GM11168 (cell line): Measurements from ENCODE around the gene FSCN2.

Experiments
- in situ Hi-C: fragments of 300-500 bp; cut with MboI; formaldehyde crosslinking; loops from one replicate; pipeline ENCODE4 v1.12.0; 2022; ENCODE audit warnings: low sequenced_read_pairs; ENCODE audit not compliant: unreplicated experiment

Gene FSCN2, protein sequence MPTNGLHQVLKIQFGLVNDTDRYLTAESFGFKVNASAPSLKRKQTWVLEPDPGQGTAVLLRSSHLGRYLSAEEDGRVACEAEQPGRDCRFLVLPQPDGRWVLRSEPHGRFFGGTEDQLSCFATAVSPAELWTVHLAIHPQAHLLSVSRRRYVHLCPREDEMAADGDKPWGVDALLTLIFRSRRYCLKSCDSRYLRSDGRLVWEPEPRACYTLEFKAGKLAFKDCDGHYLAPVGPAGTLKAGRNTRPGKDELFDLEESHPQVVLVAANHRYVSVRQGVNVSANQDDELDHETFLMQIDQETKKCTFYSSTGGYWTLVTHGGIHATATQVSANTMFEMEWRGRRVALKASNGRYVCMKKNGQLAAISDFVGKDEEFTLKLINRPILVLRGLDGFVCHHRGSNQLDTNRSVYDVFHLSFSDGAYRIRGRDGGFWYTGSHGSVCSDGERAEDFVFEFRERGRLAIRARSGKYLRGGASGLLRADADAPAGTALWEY

DNA sequence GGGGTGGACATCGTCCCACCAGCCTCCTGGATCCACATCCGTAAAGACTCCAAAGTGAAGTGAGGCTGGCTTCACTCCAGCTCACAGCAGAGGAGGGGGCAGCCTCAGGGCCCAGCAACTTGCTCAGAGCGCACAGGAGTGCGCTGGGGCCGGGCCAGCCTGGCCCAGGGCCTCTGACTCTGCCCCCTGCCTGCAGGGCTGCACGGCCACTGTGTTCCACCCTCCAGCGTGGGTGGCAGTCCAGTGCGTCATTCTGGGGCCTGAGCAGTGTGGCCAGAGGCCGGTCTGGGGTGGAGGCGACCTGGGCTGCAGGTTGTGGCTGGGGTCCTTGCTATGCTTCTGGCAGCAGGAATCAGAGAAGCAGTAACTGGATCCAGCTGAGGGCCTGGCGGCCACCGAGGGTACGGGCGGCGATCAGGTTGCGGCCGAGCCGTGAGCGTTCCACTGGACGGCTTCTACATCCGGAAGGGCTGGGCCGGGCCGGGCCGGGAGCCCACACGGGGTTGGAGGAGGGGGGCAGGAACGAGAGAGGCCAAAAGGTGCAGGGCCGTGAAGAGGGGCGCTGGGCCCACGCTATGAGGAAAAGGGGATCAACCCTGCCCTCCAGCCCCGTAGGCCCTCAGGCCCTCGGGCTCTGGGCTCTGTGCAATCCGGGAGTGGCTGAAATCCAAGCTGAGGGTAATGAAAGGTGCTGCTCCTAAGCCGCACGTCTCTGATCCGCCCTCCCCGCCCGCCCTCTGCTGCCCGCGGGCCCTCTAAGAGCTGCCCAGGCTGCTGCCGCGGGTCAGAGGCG lies at the start of gene FSCN2:
FSCN2 (plus strand) TSS at position 787 of the 793 bp plus-strand sequence. CDS start 155 bp downstream, outside the sequence.
- in situ Hi-C loops: no loop called here

DNA sequence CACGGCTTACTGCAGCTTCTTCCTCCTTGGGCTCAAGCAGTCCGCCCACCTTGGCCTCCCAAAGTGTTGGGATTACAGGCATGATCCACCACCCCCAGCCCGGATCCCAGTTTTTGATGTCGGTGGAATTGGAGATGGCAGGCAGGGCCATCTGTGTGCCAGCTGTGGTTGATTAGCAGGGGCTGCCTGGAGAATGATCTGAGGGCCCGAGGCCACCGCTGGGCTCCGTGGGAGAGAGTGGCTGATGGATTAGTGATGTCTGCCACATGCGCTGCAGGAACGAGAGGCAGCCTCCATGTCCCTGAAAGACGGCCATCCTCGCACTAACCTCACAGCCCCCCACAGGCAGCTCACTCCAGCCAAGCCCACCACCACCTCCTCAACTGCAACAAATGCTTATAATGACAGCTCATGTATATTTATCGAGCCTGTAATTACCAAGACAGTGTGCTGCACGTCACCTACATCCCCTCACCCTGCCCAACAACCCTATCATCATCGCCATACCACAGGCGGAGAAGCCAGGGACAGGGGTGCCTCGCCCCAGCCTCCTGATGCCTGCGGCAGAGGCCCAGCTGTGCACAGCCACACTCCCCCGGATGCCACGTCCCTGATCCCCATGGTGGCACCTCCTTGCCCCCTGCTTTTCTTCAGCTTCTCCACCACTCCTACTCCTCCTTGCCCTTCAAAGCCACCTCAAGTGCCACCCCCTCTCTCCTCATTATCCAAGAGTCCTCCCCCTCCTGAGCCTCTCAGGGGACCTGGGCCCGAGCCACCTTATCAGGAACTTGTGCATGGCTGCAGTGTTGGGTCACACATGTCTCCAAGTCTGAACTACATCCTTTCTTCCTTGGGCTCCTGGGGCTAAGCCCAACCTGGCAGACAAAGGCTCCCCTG lies 48.8 kb upstream of the FSCN2 start:
- in situ Hi-C loops: loop anchor here (25.0 kb wide), 2 partner anchors 192 to 342 kb away; partner anchors contain the start of gene SLC38A10

- in situ Hi-C loops: loop anchor here (25.0 kb wide), 2 partner anchors 193 to 343 kb away; partner anchors contain the start of gene SLC38A10
Observed at GRCh38 chr17:81480140-81481072, 47.8 kb upstream of the FSCN2 start.

DNA sequence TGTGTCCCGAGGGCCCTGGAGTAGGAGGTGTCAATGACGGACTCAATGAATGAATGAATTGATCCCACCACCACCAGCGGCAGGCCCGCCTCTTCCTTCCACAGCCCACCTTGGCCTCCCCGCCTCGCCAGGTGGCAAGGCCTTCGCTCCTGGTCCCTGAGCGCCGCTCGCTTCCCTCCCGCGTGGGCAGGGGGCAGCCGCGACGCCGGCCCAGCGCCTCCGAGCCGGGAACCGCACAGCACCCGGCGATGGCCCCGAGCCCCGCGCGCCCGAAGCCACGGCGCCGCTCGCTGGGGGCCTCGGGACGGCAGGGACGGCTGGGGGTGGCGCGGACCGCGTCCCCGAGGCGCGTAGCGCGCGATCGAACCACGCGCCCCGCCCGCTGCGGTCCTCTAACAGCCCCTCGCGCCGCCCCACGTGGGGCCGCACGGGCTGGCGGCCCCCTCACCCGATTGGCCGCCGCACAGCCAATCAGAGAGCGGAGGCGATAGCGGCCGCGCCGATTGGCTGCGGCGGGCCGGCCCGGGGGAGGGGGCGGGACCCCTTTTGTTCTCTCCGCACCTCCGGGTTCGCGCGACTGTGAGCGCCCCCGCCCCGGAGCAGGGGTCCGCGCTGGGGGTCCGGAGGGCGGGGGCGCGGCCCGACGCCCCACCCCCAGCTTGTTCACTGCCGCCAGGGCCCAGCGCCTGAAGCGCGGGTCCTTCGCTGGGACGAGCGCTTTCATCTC lies 46.9 kb upstream of the FSCN2 start:
- in situ Hi-C loops: loop anchor here (25.0 kb wide), 2 partner anchors 194 to 344 kb away; partner anchors contain the start of gene SLC38A10

DNA sequence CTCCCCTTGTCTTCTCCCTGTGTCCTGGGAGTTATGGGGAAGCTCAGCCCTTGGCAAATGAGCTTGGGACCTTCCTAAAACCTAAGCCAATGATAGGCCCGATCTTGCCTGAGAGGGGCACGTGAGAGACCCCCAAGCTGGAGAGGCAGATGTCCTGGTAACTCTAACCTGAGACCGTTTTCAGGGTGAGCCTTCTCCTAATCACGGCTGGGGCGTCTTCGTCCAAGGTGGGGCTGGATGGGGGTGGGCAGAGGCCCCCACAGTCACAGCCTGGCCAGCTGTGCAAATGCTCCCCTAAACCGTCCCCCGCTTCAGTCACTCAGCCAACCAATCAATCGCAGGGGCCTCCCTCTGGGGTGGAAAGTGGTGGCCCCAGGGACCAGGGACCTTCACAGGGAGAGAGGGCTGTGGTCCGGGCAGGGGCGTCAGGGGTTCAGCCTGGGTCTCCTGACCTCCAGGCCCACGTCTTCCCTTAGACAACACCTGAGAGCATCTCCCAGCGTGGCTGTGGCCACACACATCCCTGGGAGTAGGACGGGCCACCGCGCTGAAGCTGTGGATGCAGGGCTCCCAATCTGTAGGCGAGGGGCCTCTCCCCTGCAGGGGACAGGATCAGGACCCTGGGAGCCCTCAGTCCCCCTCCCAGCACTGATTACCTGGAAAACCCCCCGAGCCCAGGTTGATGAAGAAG lies 46.2 kb upstream of the FSCN2 start:
- in situ Hi-C loops: loop anchor here (25.0 kb wide), 2 partner anchors 195 to 345 kb away; partner anchors contain the start of gene SLC38A10

- in situ Hi-C loops: loop anchor here (25.0 kb wide), 2 partner anchors 195 to 345 kb away; partner anchors contain the start of gene SLC38A10
Observed at GRCh38 chr17:81482673-81483072, 45.5 kb upstream of the FSCN2 start.

DNA sequence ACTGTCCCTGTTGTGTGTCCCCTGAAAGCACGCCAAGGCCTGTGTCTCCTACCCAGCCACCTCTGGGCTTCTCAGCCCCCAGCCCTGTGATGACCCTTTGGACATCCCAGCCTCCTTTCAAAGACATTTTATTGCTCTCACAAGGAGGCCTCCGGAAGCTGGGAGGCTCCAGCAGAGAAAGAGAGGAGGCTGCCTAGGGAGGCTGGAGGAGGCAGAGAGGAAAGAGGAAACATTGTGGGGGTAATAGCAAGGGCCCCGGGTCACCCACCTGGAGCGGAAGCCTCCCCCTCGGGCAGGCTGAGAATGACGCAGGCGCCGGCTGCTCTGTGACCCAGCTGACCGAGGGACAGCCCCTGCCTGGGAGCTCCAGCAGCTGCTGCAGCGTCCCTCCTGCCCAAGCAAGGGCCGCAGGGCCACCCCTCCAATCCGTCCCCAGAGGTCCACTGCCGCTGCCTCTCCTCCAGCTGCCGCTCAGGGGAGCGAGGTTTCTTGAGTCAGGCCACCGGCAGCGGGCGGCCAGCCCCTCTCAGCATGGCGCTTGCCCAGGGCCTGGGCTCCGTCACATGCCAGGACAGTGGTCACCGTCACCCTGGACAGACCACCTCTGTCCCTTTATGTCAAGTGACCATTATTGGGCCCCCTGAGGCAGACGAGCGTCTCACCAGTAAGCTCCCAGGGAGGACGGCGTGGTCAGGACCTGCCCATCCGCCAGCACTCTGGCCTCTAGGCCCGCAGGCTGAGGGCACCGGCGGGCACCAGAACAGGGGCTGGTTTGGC lies 44.9 kb upstream of the FSCN2 start:
- in situ Hi-C loops: loop anchor here (25.0 kb wide), 2 partner anchors 196 to 346 kb away; partner anchors contain the start of gene SLC38A10

- in situ Hi-C loops: loop anchor here (25.0 kb wide), 2 partner anchors 197 to 347 kb away; partner anchors contain the start of gene SLC38A10
Observed at GRCh38 chr17:81483862-81484194, 44.3 kb upstream of the FSCN2 start.

GRCh38 chr17:81484195-81484979 lies 43.8 kb upstream of the FSCN2 start:
- in situ Hi-C loops: loop anchor here (25.0 kb wide), 2 partner anchors 197 to 347 kb away; partner anchors contain the start of gene SLC38A10

- in situ Hi-C loops: loop anchor here (25.0 kb wide), 2 partner anchors 199 to 349 kb away; partner anchors contain the start of gene SLC38A10
Observed at GRCh38 chr17:81486199-81486810, 41.9 kb upstream of the FSCN2 start.

GRCh38 chr17:81487089-81487486 lies 41.1 kb upstream of the FSCN2 start:
- in situ Hi-C loops: loop anchor here (25.0 kb wide), 2 partner anchors 200 to 350 kb away; partner anchors contain the start of gene SLC38A10

DNA sequence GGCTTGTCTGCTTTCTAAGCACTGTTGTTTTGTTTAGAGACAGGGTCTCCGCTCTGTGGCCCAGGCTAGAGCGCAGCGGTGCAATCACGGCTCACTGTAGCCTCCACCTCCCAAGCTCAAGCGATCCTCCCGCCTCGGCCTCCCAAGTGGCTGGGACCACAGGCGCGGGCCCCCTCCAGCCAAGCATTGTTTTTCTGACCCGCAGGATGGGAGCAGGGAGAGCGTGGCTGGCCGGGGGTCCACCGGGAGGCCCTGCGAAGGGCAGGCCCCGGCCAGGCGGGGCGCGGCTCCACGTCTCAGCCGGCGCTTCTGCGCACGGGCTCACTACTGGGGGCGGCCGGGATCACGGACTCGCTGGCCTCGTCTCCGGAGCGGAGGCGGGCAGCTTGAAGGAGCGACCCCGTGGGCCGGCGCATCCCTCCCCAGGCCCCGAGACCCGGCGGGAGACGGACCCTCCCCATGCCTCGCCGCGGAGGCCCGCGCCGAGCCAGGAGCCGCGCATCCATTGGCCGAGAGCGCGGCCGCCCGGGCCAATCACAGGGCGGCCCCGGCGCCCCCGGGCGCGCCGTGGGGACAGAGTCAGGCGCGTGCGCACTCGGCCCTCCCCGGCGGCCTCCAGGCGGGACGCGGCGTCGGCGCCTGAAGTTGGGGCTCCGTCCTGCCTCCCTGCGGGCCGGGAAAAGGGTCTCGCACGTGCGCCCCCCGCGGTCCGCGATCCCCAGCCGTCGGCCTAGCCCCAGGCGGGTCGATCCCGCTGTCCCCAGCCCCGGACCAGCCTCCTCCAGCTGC lies 40.5 kb upstream of the FSCN2 start:
- in situ Hi-C loops: loop anchor here (25.0 kb wide), 2 partner anchors 200 to 350 kb away; partner anchors contain the start of gene SLC38A10

GRCh38 chr17:81488276-81488860 lies 39.8 kb upstream of the FSCN2 start:
- in situ Hi-C loops: loop anchor here (25.0 kb wide), 2 partner anchors 201 to 351 kb away; partner anchors contain the start of gene SLC38A10
